Islet of Langerhans (tissue), 1 donor: ENCODE data around the gene DTNA.
A peak's percentile ranks its signal among the peaks of the same experiment; 100 is the strongest.

ENCODE experiments used
- FAIRE-seq: peaks from one replicate; lab custom pipeline; 2011; peaks lifted over from hg19 to GRCh38; lab: Jason Lieb, UNC

DTNA gene

GRCh38 chr18:34807106-34807796 lies 97.2 kb downstream of the DTNA start:
- no peak for FAIRE-seq

GRCh38 chr18:34808389-34808788 lies 98.3 kb downstream of the DTNA start:
- no peak for FAIRE-seq

- FAIRE-seq = no peak
Measured at GRCh38 chr18:34809451-34810072, 99.5 kb downstream of the DTNA start.

- FAIRE-seq = no peak
Measured at GRCh38 chr18:34816183-34816582, 106.1 kb downstream of the DTNA start.

- FAIRE-seq = no peak
Measured at GRCh38 chr18:34817636-34818035, 107.5 kb downstream of the DTNA start.

GRCh38 chr18:34818064-34818463 lies 108.0 kb downstream of the DTNA start:
- FAIRE-seq = no peak

GRCh38 chr18:34820360-34821065 lies 110.4 kb downstream of the DTNA start:
- no peak for FAIRE-seq

- no peak for FAIRE-seq
Measured at GRCh38 chr18:34821669-34822210, 111.6 kb downstream of the DTNA start.

GRCh38 chr18:34828093-34828492 lies 118.0 kb downstream of the DTNA start:
- no peak for FAIRE-seq

GRCh38 chr18:34834897-34835296 lies 124.8 kb downstream of the DTNA start:
- no peak for FAIRE-seq

- no peak for FAIRE-seq
Measured at GRCh38 chr18:34835466-34835865, 125.4 kb downstream of the DTNA start.

GRCh38 chr18:34837769-34838272 lies 127.7 kb downstream of the DTNA start:
- FAIRE-seq = no peak

- no peak for FAIRE-seq
Measured at GRCh38 chr18:34838669-34839068, 128.6 kb downstream of the DTNA start.

GRCh38 chr18:34840256-34840826 lies 130.2 kb downstream of the DTNA start:
- no peak for FAIRE-seq

GRCh38 chr18:34841891-34842290 lies 131.8 kb downstream of the DTNA start:
- FAIRE-seq = no peak

- no peak for FAIRE-seq
Measured at GRCh38 chr18:34844072-34844471, 134.0 kb downstream of the DTNA start.

- FAIRE-seq = peak; percentile 9
Measured at GRCh38 chr18:34844732-34845459, 134.8 kb downstream of the DTNA start.

- FAIRE-seq = no peak
Measured at GRCh38 chr18:34847408-34847807, 137.3 kb downstream of the DTNA start.

- no peak for FAIRE-seq
Measured at GRCh38 chr18:34848156-34848555, 138.1 kb downstream of the DTNA start.

GRCh38 chr18:34848695-34849094 lies 138.6 kb downstream of the DTNA start:
- no peak for FAIRE-seq

GRCh38 chr18:34857320-34857719 lies 147.2 kb downstream of the DTNA start:
- no peak for FAIRE-seq

- no peak for FAIRE-seq
Measured at GRCh38 chr18:34858188-34858587, 148.1 kb downstream of the DTNA start.
